DMS53 treated with DMSO at 0.1 percent for 48 hours (cell line): ENCODE data around the gene KLHDC7B.
"Not testable (repeated sequence)": the region's sequence is repeated elsewhere in the genome, so short reads cannot be mapped to it uniquely, and the experiment has no call there.

ENCODE experiments used
- DNase-seq: peaks from one replicate; lab custom pipeline; 2025; ENCODE audit not compliant: unreplicated experiment; lab: John Stamatoyannopoulos, UW

KLHDC7B gene

DNA sequence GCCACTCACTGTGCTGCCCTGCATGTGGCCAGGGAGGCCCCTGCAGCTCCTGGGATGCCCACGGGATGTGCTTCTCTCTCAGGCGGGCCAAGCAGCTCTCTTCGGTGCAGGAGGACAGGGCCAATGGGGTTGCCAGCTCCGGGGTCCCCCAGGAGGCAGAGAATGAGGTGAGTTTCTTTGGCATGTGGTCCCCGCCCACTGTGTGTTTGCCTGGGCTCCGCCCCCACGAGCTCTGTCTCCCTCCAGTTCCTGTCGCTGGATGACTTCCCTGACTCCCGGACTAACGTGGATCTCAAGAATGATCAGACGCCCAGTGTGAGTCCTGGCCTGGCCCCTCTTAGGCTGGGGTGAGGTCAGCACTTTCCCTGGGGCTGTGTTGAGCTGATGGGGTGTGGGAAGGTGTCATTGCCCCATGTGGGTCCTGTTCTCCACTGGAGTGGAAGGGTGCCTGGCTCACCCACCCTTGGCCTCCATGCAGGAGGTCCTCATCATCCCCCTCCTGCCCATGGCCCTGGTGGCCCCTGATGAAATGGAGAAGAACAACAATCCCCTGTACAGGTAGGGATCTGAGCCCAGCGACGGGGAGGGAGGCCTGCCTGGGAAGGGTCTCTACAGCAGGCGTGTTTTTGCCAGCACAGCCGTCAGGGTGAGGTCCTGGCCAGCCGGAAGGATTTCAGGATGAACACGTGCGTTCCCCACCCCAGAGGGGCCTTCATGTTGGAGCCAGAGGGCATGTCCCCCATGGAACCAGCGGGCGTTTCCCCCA lies 28.0 kb upstream of the KLHDC7B start:
- no peak for DNase-seq

DNA sequence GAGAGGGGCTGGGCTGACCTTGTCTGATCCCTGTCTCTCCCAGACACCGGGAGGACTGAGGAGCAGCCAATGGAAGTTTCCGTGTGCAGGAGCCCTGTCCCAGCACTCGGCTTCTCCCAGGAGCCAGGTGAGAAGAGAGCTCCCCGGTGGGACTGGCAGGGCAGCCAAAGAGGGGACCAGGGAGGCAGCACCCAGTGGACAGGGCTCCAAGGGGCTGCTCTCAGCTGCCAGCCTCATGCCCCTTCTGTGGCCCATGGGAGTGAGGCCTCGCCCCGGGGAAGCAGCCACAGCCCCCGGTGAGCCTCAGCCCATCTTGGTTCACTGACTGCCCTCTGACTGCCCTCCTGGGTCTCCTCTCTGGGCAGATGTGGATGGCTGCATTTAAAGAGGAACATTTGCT lies 27.1 kb upstream of the KLHDC7B start:
- no peak for DNase-seq

DNA sequence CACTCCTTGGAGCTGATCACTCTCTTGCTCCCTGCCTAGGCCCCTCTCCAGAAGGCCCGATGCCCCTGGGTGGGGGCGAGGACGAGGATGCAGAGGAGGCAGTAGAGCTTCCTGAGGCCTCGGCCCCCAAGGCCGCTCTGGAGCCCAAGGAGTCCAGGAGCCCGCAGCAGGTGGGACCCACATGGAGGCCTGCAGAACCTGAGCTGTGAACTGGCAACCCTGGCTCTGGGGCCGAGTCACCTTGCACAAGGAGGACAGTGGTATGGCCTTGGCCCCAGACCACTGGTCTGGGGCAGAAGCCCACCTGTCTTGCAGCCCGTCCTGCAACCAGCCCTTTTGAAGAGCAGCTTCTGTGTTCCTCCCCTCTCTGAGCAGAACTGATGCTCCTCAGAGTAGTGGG lies 26.5 kb upstream of the KLHDC7B start:
- no peak for DNase-seq

DNA sequence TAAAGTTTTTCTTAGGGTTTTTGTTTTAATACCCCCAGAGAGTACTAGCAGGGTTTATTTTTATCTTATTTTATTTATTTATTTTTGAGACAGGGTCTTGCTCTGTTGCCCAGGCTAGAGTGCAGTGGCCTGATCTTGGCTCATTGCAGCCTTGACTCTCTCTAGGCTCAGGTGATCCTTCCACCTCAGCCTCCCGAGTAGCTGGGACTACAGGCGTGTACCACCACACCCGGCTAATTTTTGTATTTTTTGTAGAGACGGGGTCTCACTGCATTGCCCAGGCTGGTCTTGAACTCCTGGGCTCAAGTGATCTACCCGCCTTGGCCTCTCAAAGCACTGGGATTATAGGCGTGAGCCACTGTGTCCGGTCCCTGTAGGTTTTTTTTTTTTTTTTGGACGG lies 25.5 kb upstream of the KLHDC7B start:
- DNase-seq = not testable (repeated sequence)

DNA sequence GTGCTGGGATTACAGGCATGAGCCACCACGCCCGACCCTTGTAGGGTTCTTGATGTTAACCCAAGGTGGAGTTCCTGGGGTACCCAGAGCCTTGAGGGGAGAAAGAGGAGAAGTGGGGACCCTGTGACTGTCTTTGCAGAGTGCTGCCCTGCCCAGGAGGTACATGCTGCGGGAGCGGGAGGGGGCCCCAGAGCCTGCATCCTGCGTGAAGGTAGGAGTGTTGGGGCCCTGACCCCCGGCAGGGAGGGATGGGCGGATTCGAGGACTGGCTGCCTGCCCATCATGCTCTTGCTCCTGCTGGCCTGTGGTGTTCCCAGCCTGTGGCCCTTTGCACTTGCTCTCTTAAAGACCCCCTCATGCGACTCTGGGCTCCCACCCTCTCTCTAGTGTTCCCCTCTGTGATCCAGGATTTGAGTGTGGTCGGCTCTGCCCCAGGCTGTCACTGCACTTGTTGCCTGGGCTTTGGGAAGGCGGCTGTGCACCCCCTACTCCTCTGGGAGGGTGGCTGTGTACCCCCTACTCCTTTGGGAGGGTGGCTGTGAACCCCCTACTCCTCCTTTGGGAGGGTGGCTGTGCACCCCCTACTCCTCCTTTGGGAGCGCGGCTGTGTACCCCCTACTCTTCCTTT lies 24.8 kb upstream of the KLHDC7B start:
- DNase-seq = no peak

DNA sequence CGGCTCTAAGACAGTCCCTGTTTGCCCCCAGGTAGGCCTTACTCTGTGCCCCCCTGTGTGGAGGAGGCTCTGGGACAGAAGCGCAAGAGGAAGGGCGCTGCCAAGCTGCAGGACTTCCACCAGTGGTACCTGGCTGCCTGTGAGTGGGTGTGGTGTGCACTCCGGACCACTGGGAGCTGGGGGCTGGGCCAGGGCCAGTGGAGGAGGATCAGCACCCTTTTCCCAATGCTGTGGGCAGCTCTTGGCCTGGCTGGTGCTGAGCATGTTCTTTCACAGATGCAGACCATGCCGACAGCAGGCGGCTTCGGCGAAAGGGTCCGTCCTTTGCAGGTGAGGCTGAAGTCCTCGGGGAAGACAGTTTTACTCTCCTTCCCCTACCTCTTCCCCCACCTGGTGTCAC lies 24.0 kb upstream of the KLHDC7B start:
- DNase-seq = no peak

DNA sequence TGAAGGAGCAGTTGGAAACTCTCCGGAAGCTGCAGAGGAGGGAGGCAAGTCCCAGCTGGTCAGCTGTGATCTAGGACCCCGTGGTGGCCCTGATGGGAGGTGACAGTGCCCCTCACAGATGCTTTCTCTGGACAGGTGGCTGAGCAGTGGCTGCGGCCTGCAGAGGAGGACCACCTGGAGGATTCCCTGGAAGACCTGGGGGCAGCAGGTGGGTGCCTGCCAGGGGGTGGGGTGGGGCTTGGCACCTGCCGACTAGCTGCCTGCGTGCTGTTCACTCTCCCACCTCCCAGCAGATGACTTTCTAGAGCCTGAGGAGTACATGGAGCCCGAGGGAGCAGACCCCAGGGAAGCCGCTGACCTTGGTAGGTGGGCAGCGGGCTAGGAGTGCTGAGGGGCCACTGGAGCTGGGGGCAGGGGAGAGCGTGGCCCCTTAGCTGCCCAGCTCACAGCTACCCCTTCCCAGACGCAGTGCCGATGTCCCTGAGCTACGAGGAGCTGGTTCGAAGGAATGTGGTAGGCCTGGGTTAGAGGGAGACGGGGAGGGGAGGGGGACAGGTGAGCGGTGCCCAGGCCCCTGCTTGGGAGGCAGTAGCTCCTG lies 23.4 kb upstream of the KLHDC7B start:
- DNase-seq = no peak

DNA sequence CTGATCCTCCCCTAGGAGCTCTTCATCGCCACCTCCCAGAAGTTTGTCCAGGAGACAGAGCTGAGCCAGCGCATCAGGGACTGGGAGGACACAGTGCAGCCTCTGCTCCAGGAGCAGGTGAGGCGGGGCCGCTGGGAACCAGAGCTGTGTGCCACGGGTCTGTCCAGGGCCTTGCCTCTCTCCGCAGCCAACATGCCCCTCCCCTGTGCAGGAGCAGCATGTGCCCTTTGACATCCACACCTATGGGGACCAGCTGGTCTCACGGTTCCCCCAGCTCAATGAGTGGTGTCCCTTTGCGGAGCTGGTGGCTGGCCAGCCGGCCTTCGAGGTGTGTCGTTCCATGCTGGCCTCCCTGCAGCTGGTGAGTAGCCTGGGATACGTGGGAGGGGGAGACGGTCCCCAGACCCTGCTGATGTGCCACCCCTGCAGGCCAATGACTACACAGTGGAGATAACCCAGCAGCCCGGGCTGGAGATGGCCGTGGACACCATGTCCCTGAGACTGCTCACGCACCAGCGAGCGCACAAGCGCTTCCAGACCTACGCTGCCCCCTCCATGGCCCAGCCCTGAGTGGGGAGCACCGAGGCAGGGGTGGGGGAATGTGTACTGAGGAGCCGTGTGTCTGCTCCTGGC lies 22.8 kb upstream of the KLHDC7B start:
- no peak for DNase-seq

DNA sequence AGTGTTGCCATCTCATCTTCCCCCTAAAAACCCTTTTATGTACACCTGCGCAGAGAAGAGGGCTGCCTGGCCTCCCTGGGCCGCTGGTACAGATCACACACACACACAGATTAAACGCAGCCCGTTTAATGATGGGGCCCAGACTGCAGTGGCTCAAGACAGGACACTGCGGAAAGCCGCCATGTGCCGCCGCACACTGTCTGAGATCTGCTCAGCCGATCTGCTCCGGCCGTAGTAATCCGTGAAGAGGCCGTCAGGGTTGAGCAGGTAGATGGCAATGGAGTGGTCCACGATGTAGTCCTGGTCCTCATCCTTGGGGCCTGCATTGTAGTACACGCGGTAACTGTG lies 22.3 kb upstream of the KLHDC7B start:
- no peak for DNase-seq

DNA sequence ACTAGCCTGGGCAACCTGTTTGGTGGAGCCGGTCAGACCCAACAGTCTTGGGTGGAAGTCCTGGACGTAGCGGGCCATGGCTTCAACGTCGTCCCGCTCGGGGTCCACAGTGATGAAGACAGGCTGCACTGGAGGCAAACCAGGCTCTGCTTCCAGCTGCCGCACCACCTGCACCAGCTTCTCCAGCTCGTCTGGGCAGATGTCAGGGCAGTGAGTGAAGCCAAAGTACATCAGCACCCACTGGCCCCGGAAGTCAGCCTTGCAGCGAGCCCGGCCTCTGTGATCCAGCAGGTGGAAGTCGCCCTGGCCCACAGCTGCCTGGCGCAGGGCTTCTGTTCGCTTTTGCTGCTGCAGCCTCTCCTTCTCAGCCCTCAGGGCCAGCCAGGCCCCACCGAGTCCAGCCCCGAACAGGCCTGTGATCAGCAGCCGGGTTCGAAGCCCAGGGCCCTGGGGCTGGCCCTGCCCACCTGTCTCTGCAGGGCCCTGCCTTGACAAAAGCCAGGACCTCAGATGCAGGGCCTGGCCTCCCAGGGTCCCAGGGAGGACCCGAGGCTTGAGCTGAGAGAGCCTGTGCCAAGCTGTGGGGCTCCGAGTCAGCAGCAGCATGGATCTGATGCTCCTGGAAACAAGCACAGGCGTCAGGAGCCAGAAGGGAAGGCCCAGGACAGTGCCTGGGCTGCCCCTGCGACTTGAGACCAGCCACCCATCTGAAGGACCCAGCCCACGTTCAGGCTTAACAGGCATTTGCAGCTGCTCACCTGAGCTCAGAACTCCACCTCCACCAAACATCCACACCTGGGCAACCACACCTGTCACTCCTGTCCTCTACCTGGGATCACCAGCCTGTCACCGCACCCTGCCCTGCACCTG lies 21.7 kb upstream of the KLHDC7B start:
- DNase-seq = peak; percentile 8

DNA sequence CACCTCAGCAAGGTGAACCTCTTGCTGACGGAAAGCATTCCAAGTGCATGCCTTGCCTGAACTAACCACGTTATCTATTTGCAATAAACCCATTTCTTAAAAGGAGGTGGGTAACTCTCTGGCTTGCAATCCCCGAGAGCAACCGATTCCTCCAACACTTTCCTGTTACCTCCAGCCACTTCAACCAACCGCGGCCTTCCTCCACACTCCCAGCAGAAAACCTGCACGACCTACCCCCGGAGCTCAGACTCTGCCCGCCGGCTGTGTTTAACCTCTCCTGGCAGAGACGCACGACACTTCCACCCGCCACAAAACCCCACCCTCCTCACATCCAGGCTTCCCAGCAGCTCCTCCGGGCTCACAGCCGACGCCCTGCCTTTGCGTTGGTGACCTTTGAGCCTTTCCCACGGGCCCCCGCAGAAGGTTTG lies 21.0 kb upstream of the KLHDC7B start:
- peak; percentile 20 for DNase-seq

DNA sequence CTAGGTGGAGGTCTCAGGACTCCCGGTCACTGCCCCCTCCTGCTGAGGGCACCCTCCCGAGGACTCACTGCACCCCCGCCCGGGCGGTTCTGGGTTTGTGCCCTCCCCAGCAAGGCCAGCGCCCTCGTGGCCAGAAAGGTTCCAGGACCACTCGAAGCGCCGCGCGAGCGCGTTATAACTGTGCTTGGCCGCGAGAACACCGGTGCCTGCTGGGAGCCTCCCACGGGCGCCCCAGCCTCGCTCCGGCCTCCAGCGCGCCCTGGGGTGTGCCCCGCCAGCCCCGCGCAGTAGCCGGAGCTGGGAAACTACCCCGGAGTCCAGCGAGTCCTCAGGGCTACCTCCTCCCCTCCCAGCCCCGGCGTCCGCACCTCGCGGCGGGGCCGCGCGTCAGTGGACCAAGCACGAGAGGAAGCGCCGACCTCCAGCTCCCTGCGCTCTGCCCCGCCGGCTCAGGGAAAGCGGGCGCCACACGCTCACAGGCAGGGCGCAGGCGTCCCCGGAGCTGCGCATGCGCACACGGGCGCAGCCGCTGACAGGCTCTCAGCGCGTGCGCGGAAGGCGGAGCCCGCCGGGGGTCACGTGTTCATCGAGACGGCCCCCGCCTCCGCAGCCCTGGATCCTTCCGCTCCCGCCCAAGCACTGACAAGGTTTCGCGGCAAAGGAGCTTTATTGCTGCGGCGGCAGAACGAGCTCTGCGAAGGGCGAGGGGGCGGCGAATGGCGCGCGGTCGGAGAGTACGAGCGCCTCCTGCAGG lies 20.4 kb upstream of the KLHDC7B start, which contains the start of gene SCO2:
Gene SCO2, minus strand, starts transcription at position 495 of the 754 bp plus-strand sequence. CDS start 1,187 bp downstream, outside the sequence.
- DNase-seq = peak; percentile 88

DNA sequence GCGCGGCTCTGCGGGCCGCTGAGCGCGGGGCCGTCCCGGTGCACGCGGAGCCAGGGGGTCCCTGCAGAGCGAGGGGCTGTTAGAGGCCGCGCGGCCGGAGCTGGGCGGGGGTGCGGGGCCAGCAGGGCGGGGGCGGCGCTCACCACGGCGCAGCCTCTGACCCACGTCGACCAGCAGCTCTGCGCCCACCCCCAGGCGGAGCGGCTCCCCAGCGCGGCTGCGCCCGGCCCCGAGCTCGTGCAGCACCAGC lies 19.9 kb upstream of the KLHDC7B start:
- DNase-seq = no peak

DNA sequence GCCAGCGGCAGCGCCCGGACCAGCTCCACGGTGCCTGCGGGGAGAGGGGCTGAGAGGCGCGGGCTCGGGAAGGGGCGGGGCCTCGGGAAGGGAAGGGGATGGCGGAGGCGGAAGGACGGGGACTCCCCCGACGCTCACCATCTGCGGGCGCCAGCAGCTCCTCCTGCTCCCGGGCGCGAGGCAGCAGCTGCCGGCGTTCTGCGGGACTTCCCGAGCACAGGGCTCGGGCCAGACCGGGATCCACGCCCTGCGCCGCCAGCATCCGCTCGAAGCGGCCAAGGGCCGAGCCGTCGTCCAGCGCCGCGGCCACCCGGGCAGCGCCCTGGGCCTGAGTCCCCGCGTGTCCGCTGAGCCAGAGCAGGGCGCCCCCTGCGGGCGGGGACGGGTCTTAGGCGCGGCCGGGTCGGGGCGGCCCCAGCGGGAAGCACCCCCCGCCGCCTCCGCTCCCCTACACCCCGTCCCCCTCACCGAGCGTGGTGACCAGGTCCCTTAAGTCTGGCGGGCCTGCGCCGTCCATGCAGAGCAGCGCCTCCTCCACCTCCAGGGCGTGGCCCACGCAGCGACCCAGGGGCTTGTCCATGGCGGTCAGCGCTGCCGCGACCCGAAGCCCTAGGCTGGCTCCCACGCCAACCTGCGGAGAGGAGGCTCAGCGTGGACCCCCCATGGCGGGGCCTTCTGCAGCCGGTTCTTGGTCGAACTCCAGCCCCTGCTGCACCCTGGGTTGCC lies 19.4 kb upstream of the KLHDC7B start:
- peak; percentile 33 for DNase-seq

DNA sequence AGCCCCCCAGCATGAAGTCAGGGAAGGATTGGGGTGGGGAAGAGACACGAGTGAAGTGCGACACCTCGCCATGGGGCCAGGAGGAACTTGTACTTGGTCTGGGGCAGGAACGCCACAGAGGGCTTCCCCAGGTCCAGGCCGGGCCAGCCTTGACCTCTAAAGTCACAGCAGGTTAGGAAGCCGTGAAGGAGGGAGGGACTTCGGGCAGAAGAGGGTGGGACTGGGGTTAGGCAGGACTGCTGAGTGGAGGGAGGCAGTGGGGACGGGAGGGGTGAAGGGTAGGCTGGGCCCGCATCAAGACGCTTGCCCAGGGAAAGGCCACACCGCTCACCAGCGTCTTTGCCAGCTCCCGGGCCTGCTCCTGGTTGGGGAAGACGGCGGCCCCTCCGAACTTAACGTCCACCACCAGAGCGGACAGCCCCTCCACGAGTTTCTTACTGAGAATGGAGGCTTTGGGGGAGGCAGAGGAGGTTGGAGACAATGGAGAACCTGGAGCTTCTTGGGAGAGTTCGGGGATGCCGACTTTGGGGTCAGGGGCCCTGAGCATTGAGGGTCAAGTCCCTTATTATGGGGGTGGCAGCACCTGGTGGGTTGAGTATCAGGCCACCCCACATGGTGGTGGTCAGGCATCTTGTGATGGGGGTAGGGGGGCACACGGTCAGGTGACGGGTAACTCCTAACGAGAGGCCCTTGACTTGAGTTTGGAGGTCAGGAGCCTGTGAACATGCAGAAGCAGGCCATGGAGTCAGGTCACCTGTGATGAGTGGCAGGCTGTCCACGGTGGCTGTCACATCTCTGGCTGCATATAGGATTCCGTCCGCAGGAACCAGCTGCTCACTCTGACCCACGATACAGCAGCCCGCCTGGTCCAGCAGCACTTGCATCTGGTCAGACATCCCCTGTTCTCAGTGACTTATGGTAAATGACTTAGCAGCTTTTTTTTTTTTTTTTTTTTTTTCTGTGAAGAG lies 18.6 kb upstream of the KLHDC7B start:
- peak; percentile 24 for DNase-seq

DNA sequence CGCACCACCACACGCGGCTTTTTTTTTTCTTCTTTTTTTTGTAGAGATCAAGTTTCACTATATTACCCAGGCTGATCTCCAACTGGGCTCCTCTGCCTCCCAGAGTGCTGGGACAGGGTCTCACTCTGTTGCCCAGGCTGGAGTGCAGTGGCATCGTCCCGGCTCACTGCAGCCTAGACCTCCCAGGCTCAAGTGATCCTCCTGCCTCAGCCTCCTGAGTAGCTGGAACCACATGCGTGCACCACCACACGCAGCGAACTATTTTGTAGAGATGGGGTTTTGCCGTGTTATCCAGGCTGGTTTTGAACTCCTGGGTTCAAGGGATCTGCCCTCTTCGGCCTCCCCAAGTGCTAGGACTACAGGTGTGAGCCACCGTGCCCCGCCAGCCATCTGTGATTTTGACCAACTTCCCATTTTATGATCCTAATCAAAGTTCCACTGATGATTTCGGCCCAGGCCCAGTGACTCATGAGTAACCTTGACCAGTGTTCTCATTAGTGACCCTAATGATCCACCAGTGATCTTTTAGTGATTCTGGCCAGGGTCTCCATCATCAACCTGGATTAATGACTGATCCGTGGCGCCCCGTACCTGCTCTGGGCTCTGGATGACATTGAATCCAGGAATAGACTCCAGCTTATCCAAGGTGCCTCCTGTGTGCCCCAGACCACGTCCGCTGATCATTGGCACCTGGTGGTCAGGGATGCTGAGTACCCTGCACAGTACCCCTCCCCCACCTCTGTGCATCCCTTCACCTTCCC lies 17.6 kb upstream of the KLHDC7B start:
- DNase-seq = no peak

DNA sequence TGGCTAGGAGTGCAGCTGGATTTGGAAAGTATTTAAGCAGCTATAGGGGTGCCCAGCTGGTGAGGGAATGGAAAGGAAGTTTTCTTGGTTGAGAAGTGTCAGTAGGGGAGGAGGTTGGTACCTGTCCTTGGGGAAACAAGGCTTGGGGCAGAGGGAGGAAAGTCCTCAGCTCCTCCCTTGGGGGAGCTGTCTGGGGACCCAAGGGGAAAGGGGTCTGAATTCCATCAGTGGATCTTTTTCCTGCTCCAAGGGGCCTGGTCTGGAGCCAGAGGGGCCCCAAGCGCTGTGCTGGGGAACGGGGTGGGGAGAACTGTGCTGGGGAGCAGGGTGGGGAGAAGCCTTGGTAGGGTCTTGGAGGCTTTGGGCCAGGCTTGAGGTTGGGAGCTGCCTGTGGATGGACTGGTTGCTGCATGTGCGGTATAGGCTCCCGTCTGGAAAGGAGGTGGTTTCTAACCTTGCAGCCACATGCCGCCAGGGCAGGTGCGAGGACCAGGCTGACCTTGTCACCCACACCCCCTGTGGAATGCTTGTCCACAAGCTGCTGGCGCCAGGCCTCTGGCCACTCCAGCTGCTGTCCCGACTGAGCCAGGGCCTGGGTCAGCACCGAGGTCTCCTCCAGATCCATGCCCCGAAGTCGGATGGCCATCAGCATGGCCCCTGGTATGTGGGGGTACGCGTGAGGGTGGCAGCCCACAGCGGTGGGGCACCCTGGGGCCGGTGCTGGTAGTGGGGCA lies 16.9 kb upstream of the KLHDC7B start:
- no peak for DNase-seq
